ENCODE data around the gene RNF208. TPM values are rescaled to one million over a fixed set of nuclear protein-coding genes. Genes with fewer than 3 reads are reported as not detected.

Gene RNF208
- total RNA-seq, 1 donor from 2014 or later = 31.5 TPM

GRCh38 chr9:137251490-137252268, 29.6 kb upstream of the RNF208 start:
- peaks cover 7% of the 10 kb centered on the region for H3K36me3 ChIP-seq
- H3K4me3 ChIP-seq = no peak overlapping the region
- intact Hi-C loops (cut with micrococcal nuclease) = no loop called here
- peaks cover 57% of the 10 kb centered on the region for H3K4me1 ChIP-seq
- no peaks in the 10 kb centered on the region for H3K27me3 ChIP-seq (ENCODE audit: low read depth)
- no peaks in the 10 kb centered on the region for H3K9me3 ChIP-seq (replicated peaks)
- DNase-seq = no peak
- TF ChIP-seq, protein P1, sequence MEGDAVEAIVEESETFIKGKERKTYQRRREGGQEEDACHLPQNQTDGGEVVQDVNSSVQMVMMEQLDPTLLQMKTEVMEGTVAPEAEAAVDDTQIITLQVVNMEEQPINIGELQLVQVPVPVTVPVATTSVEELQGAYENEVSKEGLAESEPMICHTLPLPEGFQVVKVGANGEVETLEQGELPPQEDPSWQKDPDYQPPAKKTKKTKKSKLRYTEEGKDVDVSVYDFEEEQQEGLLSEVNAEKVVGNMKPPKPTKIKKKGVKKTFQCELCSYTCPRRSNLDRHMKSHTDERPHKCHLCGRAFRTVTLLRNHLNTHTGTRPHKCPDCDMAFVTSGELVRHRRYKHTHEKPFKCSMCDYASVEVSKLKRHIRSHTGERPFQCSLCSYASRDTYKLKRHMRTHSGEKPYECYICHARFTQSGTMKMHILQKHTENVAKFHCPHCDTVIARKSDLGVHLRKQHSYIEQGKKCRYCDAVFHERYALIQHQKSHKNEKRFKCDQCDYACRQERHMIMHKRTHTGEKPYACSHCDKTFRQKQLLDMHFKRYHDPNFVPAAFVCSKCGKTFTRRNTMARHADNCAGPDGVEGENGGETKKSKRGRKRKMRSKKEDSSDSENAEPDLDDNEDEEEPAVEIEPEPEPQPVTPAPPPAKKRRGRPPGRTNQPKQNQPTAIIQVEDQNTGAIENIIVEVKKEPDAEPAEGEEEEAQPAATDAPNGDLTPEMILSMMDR (IDR thresholded peaks at IDR 0.05; ENCODE audit: borderline replicate concordance) = no peak
- H3K27ac ChIP-seq (replicated peaks) = no peak overlapping the region

DNA sequence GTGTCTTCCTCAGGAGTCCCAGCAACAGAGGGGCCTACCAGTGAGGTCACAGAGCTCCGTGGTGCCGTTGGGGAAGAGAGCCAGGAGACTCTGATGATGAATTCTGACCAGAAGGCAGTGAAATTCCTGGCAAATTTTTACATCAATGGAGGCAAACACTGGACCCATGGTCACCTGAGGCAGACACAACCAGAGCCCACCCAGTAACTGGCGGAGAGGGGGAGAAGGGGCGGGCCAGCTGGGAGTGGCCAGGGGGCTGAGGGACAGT, 29.1 kb upstream of the RNF208 start, which contains the start of gene STPG3:
STPG3 (plus strand) TSS at position 93 of the 268 bp plus-strand sequence; CDS start at position 94, 1 bp downstream.
- DNase-seq = no peak
- Histone ChIP-seq H3K4me1 (peaks cover 52% of the 10 kb centered on the region), H3K27ac (replicated peaks) (peak within 1 kb of the TSS; percentile 85), H3K27me3 (ENCODE audit: low read depth) (no peaks in the 10 kb centered on the region), H3K36me3 (peaks cover 2% of the 10 kb centered on the region), H3K4me3 (no peak within 1 kb of the TSS), H3K9me3 (replicated peaks) (no peaks in the 10 kb centered on the region)
- intact Hi-C loops (cut with micrococcal nuclease) = no loop called here
- TF ChIP-seq, protein P1 (IDR thresholded peaks at IDR 0.05; ENCODE audit: borderline replicate concordance) = no peak

- TF ChIP-seq, protein P1 (IDR thresholded peaks at IDR 0.05; ENCODE audit: borderline replicate concordance) = no peak
- intact Hi-C loops (cut with micrococcal nuclease) = no loop called here
Measured at GRCh38 chr9:137250329-137251193, 28.5 kb upstream of the RNF208 start.

GRCh38 chr9:137247916-137248175, 25.8 kb upstream of the RNF208 start:
- H3K4me1 ChIP-seq = peaks cover 47% of the 10 kb centered on the region
- DNase-seq = no peak

More at GRCh38 chr9:137250329-137251193, 28.5 kb upstream of the RNF208 start:
- H3K36me3 ChIP-seq = no peaks in the 10 kb centered on the region
- H3K27me3 ChIP-seq (ENCODE audit: low read depth) = no peaks in the 10 kb centered on the region
- H3K4me1 ChIP-seq = peaks cover 46% of the 10 kb centered on the region
- H3K27ac ChIP-seq (replicated peaks) = peak overlapping the region; percentile 85
- no peak overlapping the region for H3K4me3 ChIP-seq
- H3K9me3 ChIP-seq (replicated peaks) = no peaks in the 10 kb centered on the region
- peak; percentile 58 for DNase-seq

GRCh38 chr9:137247135-137247915, 25.3 kb upstream of the RNF208 start:
- Histone ChIP-seq H3K27ac (replicated peaks) (peak overlapping the region; percentile 3), H3K9me3 (replicated peaks) (no peaks in the 10 kb centered on the region), H3K36me3 (peaks cover 15% of the 10 kb centered on the region), H3K27me3 (ENCODE audit: low read depth) (no peaks in the 10 kb centered on the region), H3K4me3 (no peak overlapping the region), H3K4me1 (peaks cover 53% of the 10 kb centered on the region)
- TF ChIP-seq, protein P1 (IDR thresholded peaks at IDR 0.05; ENCODE audit: borderline replicate concordance) = no peak
- no peak for DNase-seq
- intact Hi-C loops (cut with micrococcal nuclease) = no loop called here

More at GRCh38 chr9:137247916-137248175, 25.8 kb upstream of the RNF208 start:
- H3K36me3 ChIP-seq = peaks cover 9% of the 10 kb centered on the region
- H3K27me3 ChIP-seq (ENCODE audit: low read depth) = no peaks in the 10 kb centered on the region
- no peaks in the 10 kb centered on the region for H3K9me3 ChIP-seq (replicated peaks)
- H3K4me3 ChIP-seq = no peak overlapping the region
- TF ChIP-seq, protein P1 (IDR thresholded peaks at IDR 0.05; ENCODE audit: borderline replicate concordance) = no peak
- intact Hi-C loops (cut with micrococcal nuclease) = no loop called here
- no peak overlapping the region for H3K27ac ChIP-seq (replicated peaks)
